ENCODE data around the gene ANXA1. TPM values are rescaled to one million over a fixed set of nuclear protein-coding genes. Genes with fewer than 3 reads are reported as not detected.

Gene ANXA1
- total RNA-seq, 4 donors from 2014 or later = 236 to 442 (median 247) TPM

GRCh38 chr9:73156865-73157187, 5.2 kb downstream of the ANXA1 start:
- intact Hi-C loops (cut with DNase I) = no loop called here
- H3K36me3 ChIP-seq = peaks cover 29 to 32% of the 10 kb centered on the region in 2 donors
- TF ChIP-seq CTCF (IDR thresholded peaks at IDR 0.05) = no peak
- TF ChIP-seq POLR2A (IDR thresholded peaks at IDR 0.05) = no peak
- no peak for DNase-seq
- H3K27ac ChIP-seq = peak overlapping the region in 2 of 3 donors; percentile 8 to 31
- peaks cover 16 to 48% of the 10 kb centered on the region in 2 donors for H3K4me1 ChIP-seq
- H3K27me3 ChIP-seq = no peaks in the 10 kb centered on the region
- H3K4me3 ChIP-seq (replicated peaks in 1 of 3) = no peak overlapping the region
- H3K9me3 ChIP-seq = no peaks in the 10 kb centered on the region

GRCh38 chr9:73157811-73158210, 6.1 kb downstream of the ANXA1 start:
- Histone ChIP-seq H3K36me3 (peaks cover 35 to 40% of the 10 kb centered on the region in 2 donors), H3K27ac (peak overlapping the region; percentile 0 to 31 (median 14)), H3K4me1 (peaks cover 16 to 48% of the 10 kb centered on the region in 2 donors), H3K9me3 (no peaks in the 10 kb centered on the region), H3K4me3 (replicated peaks in 1 of 3) (no peak overlapping the region), H3K27me3 (no peaks in the 10 kb centered on the region)
- no peak for TF ChIP-seq CTCF (IDR thresholded peaks at IDR 0.05)
- TF ChIP-seq POLR2A (IDR thresholded peaks at IDR 0.05) = no peak
- intact Hi-C loops (cut with DNase I) = no loop called here
- DNase-seq = no peak
- 57 to 69% methylated on average over 2 of the region's 2 CpGs for WGBS, 2 donors

- Histone ChIP-seq H3K36me3 (peaks cover 44 to 48% of the 10 kb centered on the region in 2 donors), H3K27ac (no peak overlapping the region), H3K4me1 (peaks cover 16 to 44% of the 10 kb centered on the region in 2 donors), H3K27me3 (no peaks in the 10 kb centered on the region), H3K9me3 (no peaks in the 10 kb centered on the region), H3K4me3 (replicated peaks in 1 of 3) (no peak overlapping the region)
- WGBS, 2 donors = 87 to 90% methylated on average over 6 of the region's 6 CpGs
- no peak for DNase-seq
- intact Hi-C loops (cut with DNase I) = no loop called here
- no peak for TF ChIP-seq CTCF (IDR thresholded peaks at IDR 0.05)
- TF ChIP-seq POLR2A (IDR thresholded peaks at IDR 0.05) = no peak
These were observed 7.1 kb downstream of the ANXA1 start for GRCh38 chr9:73158723-73159122.

GRCh38 chr9:73160868-73161267, 9.2 kb downstream of the ANXA1 start:
- TF ChIP-seq POLR2A (IDR thresholded peaks at IDR 0.05) (no peak), CTCF (IDR thresholded peaks at IDR 0.05) (no peak)
- no peak overlapping the region for H3K4me3 ChIP-seq (replicated peaks in 1 of 3)
- intact Hi-C loops (cut with DNase I) = no loop called here
- H3K4me1 ChIP-seq = peaks cover 8 to 26% of the 10 kb centered on the region in 2 donors
- no peak overlapping the region for H3K27ac ChIP-seq
- no peaks in the 10 kb centered on the region for H3K27me3 ChIP-seq
- 95 to 98% methylated on average over 5 of the region's 5 CpGs for WGBS, 2 donors
- no peak for DNase-seq
- peaks cover 62 to 67% of the 10 kb centered on the region in 2 donors for H3K36me3 ChIP-seq
- H3K9me3 ChIP-seq = no peaks in the 10 kb centered on the region

- no peak for DNase-seq
- H3K27me3 ChIP-seq = no peaks in the 10 kb centered on the region
- intact Hi-C loops (cut with DNase I) = no loop called here
- no peak overlapping the region for H3K4me3 ChIP-seq (replicated peaks in 1 of 3)
- no peaks in the 10 kb centered on the region for H3K9me3 ChIP-seq
- 80 to 85% methylated on average over 6 of the region's 6 CpGs for WGBS, 2 donors
- peaks cover 82 to 85% of the 10 kb centered on the region in 2 donors for H3K36me3 ChIP-seq
- H3K4me1 ChIP-seq = peaks cover 1 to 3% of the 10 kb centered on the region in 2 donors
- TF ChIP-seq CTCF (IDR thresholded peaks at IDR 0.05) = no peak
- TF ChIP-seq POLR2A (IDR thresholded peaks at IDR 0.05) = no peak
- H3K27ac ChIP-seq = no peak overlapping the region
These were observed 11.5 kb downstream of the ANXA1 start for GRCh38 chr9:73162987-73163768.
